CD4-positive, alpha-beta T cell treated with Interleukin-12 subunit alpha and Interleukin-12 subunit beta, for 1 hour (primary cell): Measurements from ENCODE around the gene ARRDC2.
"Not testable (repeated sequence)": the region's sequence is repeated elsewhere in the genome, so short reads cannot be mapped to it uniquely, and the experiment has no call there.

Source experiments
- DNase-seq: peaks from one replicate; pipeline ENCODE4 v3.0.0-alpha.2; 2020

The ARRDC2 gene

GRCh38 chr19:18020212-18021085 lies 12.5 kb downstream of the ARRDC2 start:
- no peak for DNase-seq

DNA sequence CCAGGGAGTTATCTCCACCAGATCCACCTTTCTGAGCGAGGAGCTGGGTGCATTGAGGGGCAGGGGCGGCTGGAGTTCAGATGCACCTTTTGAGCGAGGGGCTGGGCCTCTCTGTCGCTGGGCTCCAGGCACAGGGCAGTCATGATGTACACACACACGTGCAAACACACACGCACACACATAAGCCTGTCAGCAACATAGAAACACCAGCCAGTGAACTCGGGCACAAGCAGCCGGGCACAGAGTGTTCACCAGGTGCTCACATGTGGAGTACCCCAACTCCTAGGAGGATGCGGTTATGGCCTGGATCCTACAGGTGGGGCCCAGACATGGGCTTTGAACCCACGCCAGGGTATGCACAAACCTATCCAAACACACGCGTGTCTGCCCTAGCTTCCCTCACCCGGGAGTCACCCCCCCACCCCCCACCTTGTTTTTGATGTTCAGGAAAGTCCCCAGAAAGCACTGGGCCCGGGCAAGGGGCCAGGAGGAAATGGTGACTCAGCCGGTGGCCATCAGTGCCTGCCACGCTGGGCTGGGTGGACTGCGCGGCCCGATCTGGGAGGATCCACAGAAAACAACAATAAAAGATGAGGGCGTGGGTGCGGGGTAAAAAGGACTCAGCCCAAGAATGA lies 13.3 kb downstream of the ARRDC2 start:
- peak; percentile 84 for DNase-seq

DNA sequence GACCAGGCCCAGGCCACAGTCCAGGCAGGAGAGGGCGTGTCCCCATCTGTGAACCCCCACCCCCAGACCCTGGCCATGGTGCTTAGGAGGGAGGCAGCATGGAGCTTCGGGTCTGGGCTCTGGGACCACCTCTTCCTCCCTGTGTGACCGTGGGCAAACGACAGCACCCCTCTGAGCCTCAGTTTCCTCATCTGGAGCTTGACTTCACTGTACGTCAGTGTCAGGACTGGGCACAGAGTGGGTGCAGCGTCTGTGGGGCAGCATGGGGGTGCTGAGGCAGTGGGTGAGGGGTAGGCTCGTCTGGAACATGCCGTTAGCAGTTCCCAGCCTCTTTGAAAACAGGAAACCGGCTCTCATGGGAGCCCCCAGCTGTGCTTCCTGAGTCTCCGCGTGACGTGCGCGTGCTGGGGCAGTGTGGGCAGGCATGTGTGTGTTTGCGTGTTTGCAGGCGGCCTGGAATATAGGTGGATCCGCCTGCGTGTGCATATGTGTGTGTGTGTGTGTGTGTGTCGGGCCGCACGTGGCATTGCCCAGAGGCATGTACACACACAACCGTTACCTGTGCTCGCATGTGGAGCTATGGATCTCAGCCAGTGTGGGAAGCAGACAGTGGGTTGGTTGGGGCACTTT lies 15.8 kb downstream of the ARRDC2 start:
- peak; percentile 80 for DNase-seq

DNA sequence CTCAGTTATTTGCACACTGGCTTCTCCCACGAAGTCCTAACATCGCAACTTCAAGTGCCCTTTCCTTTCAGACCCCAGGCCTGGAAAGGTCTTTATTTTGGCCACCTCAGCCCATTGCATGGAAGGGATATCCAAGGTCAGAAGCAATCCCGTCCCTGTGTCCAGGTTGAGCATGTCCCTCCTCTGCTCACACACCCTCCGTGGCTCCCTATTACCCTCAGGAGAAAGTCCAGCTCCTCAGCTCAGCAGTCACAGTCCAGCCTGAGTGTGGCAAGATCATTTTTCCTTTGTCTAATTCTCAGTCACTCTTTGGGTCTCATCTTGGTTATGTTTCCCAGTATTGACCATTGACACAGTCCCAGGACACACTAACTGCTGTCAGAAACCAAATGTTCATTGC lies 19.2 kb downstream of the ARRDC2 start:
- DNase-seq: no peak

DNA sequence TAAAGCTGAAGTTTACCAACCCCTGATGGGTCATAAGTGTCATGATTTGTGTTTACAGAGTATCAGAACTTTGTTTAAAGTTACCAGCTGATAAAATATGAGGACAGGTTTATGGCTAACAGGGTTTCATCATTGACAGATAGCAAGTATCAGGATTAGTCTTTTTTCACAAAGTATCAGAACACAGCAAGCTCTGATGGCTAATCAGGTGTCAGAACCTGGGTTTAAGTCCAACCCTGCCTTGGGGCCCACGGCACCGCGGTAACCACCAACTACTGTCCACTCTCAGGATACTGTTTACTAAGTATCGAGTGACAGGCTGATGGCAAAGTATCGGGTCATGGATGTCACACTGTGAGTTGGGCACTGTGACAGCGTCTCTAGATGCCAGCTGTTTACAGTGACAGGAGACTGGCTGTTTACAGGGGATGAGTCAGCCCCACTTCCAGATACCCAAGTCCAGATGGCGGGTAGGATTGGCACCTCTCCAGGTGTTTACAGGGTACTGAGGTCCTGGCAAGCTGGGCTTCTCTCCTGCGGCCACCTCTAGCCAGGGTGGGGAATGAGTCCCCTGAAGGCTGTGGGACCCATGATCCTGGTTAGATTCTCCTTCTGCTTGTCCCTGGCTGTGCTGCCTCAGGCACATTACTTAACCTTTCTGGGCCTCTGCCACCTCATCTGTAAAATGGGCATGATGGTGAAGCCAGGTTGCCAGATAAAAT lies 21.8 kb downstream of the ARRDC2 start:
- no peak for DNase-seq

GRCh38 chr19:18031401-18031800 lies 23.4 kb downstream of the ARRDC2 start:
- DNase-seq: not testable (repeated sequence)

DNA sequence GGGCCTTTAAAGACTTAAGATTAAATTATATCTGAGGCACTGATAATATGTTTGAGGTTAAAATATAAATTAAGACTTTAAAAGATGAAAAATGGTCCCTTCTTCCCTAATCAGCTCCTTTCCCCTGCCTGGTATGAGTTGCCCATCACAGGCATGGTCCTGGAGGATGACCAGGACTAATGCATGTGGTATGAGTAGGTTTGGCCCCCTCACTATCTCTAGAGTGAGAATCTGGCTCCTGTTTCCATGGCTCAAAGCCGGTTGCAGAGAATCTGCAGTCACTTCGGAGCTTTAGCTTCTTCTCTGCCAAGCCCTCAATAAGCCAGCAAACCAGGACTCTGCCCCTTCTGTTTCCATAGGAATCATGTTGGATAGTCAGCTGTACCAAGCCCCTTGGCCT lies 24.1 kb downstream of the ARRDC2 start:
- DNase-seq: not testable (repeated sequence)

DNA sequence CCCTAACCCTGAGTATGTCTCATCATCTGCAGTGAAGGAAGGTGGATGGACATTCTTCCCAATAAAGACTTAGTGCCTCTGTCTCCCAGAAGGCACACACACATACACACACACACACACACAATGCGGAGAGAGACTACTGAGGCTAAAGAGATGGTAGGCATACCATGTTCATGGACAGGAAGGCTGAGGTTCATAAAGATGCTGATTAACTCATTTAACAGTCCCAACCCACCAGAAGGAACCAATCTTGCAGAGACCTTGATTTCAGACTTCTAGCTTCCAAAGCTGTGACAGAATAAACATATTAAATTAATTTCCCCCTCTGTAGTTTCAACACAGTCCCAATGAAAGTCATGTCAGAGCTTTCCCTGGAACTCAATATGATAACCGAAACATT lies 33.1 kb downstream of the ARRDC2 start:
- no peak for DNase-seq

- no peak for DNase-seq
Measured at GRCh38 chr19:18043676-18044075, 35.7 kb downstream of the ARRDC2 start.

DNA sequence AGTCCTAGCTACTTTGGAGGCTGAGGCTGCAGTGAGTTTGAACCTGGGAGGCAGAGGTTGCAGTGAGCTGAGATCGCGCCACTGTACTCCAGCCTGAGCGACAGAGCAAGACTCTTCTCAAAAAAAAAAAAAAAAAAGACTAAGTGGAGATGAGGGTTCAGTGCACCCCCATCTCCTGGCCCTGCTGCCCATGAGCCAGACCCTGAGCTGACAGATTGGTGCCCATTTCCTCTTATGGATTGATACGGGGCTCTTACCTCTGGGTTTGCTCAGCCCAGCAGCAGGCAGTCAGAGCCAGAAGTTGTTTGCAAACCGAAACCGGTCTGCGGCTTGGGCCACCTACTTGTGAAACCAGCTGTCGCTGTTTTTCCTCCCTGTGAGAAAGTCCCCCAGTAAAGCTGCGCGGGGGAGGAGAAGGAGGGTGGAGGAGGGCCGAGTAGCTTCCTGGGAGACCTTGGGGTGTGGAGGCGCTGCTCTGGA lies 36.9 kb downstream of the ARRDC2 start:
- peak; percentile 87 for DNase-seq

GRCh38 chr19:18045307-18046050 lies 37.5 kb downstream of the ARRDC2 start:
- no peak for DNase-seq

GRCh38 chr19:18046059-18046718 lies 38.2 kb downstream of the ARRDC2 start:
- no peak for DNase-seq

- no peak for DNase-seq
Measured at GRCh38 chr19:18049385-18049784, 41.4 kb downstream of the ARRDC2 start.

- DNase-seq: no peak
Measured at GRCh38 chr19:18051887-18052286, 43.9 kb downstream of the ARRDC2 start.

DNA sequence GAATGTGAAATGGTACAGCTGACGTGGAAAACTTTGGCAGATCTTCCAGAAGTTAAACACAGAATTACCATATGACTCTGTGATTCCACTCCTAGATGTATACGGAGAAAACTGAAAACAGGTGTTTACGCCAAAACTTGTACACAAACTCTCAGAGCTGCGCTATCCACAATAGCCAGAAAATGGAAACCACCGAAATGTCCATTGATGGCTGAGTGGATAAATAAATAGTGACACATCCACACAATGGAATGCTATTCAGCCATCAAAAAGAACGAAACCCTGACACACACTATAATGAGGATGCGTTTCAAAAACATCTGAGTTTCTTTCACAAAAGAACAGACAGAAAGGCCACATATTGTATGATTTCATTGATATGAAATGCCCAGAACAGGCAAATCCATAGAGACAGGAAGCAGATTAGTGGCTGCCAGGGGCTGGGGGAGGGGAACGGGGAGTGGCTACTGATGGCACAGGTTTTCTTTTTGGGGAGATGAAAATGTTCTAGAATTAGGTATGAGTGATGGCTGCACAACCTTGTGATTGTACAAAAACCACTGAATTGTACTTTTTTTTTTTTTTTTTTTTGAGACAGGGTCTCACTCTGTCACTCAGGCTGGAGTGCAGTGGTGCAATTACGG lies 45.7 kb downstream of the ARRDC2 start:
- no peak for DNase-seq

DNA sequence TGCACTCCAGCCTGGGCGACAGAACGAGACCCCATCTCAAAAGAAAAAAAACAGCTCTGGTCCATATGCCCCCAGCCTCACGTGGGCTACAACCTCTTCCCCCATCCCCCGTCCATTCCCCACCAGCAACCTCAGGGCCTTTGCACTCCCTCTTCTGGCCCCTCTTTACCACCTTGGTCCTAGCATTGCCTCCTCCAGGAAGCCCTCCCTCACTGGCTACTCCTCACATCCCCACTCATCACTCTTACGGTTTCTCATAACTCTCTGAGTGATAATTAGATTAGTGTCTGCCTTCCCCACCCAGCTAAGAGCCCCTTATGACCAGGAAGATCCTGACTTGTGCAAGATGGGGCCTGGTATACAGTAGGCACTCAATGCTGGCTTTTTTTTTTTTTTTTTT lies 48.0 kb downstream of the ARRDC2 start:
- DNase-seq: no peak

DNA sequence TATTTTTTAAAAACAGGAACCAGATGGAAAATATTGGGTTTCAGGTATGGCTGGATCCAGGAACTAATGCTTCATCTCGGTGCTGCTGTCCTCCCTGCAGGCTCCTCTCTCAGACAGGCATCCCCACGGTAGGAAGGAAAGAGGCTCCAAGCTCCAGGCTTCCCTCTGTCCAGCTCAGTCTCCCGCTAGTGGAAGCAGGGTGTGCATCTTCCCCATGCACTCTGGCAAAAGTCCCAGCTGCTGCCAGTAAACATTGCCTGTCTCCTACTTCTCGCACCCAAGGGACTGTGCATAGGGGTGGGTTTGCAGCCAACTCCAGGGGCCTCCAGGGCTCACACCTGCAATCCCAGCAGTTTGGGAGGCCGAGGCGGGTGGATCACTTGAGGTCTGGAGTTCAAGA lies 49.6 kb downstream of the ARRDC2 start:
- no peak for DNase-seq

- DNase-seq: peak; percentile 86
Measured at GRCh38 chr19:18058208-18059009, 50.4 kb downstream of the ARRDC2 start.

DNA sequence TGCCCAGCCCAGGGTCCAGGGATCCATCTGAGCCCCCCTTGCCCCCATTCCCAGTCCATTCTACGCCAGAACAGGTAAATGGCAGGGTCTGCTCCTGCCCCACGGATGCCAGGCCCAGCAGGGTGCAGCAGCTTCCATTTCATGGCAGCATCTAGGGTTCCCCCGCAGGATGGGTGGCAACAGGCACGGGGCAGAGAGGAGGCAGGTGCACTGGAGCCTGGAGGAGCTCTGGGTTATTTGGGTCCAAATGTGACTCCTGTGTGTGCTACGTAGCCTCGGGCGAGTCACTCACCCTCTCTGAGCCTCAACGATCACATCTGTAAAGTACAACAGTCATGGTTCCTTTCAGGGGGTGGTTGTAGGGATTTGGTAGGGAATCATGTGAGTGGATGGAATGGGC lies 51.3 kb downstream of the ARRDC2 start:
- no peak for DNase-seq

GRCh38 chr19:18059902-18060301 lies 51.9 kb downstream of the ARRDC2 start:
- DNase-seq: no peak
